ENCODE measurements around the gene GCN1. TPM values are rescaled to one million over a fixed set of nuclear protein-coding genes. Genes with fewer than 3 reads are reported as not detected.

Gene GCN1
- total RNA-seq, 2 donors from 2014 or later = 150 to 163 TPM

- Mint-ChIP-seq H3K27ac (peak overlapping the region; percentile 93), H3K27me3 (no peaks in the 10 kb centered on the region), H3K4me1 (peaks cover 60% of the 10 kb centered on the region), H3K4me3 (no peak overlapping the region), H3K36me3 (ENCODE audit: low read depth) (no peaks in the 10 kb centered on the region)
- ATAC-seq (no peak), DNase-seq (no peak)
- H3K9me3 ChIP-seq (ENCODE audit: control insufficient read depth, low read length, poor library complexity, severe bottlenecking) = no peaks in the 10 kb centered on the region
Measured at GRCh38 chr12:120235369-120236323, 41.1 kb upstream of the GCN1 start.

- DNase-seq (no peak), ATAC-seq (no peak)
- no peaks in the 10 kb centered on the region for H3K36me3 Mint-ChIP-seq (ENCODE audit: low read depth)
- no peaks in the 10 kb centered on the region for H3K9me3 ChIP-seq (ENCODE audit: control insufficient read depth, low read length, poor library complexity, severe bottlenecking)
- peaks cover 60% of the 10 kb centered on the region for H3K4me1 Mint-ChIP-seq
- no peak overlapping the region for H3K4me3 Mint-ChIP-seq
- no peaks in the 10 kb centered on the region for H3K27me3 Mint-ChIP-seq
- H3K27ac Mint-ChIP-seq = peak overlapping the region; percentile 93
Measured at GRCh38 chr12:120234643-120235368, 40.3 kb upstream of the GCN1 start.

DNA sequence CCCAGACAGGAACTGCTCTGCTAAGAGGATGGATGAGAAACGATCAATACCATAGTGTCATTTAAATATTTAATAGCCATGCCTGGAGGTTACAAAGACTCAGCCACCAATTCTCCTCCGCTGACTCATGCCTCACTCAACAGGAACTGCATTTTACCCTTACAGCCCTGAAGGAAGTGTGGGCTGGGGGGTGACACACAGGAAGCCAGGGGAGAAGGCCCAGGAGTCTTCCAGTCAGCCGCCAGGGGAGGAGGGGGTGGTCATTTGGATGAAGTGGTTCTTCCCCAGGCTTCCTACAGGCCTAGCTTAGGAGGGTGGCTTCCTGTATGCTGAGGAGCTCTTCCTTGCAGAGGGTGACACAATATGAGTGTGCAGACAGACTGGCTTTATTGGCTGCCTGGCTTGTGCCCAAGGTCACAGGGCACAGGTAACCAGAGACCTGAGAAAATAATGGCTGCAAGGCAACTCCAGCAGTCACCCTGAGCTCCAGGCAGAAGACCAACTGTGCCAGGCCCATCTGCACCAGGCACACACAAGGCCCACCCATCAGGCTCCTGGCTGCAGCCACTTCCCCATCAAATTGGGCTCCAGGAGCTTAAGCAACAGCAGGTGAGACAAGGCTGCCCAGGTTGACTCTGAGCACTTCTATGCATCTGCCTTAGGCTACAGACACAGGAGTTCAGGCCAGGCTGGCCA, 36.9 kb upstream of the GCN1 start:
- Mint-ChIP-seq H3K27me3 (no peaks in the 10 kb centered on the region), H3K4me1 (peaks cover 64% of the 10 kb centered on the region), H3K27ac (peak overlapping the region; percentile 93), H3K4me3 (peak overlapping the region; percentile 86), H3K36me3 (ENCODE audit: low read depth) (no peaks in the 10 kb centered on the region)
- DNase-seq (peak in 2 of 3 donors; percentile 31 to 65), ATAC-seq (peak; percentile 69)
- no peaks in the 10 kb centered on the region for H3K9me3 ChIP-seq (ENCODE audit: control insufficient read depth, low read length, poor library complexity, severe bottlenecking)

- no peaks in the 10 kb centered on the region for H3K36me3 Mint-ChIP-seq (ENCODE audit: low read depth)
- peaks cover 64% of the 10 kb centered on the region for H3K4me1 Mint-ChIP-seq
- ATAC-seq = no peak
- H3K27me3 Mint-ChIP-seq = no peaks in the 10 kb centered on the region
- no peak for DNase-seq
- no peaks in the 10 kb centered on the region for H3K9me3 ChIP-seq (ENCODE audit: control insufficient read depth, low read length, poor library complexity, severe bottlenecking)
- H3K27ac Mint-ChIP-seq = peak overlapping the region; percentile 93
- H3K4me3 Mint-ChIP-seq = peak overlapping the region; percentile 86
Measured at GRCh38 chr12:120230974-120231315, 36.4 kb upstream of the GCN1 start.

DNA sequence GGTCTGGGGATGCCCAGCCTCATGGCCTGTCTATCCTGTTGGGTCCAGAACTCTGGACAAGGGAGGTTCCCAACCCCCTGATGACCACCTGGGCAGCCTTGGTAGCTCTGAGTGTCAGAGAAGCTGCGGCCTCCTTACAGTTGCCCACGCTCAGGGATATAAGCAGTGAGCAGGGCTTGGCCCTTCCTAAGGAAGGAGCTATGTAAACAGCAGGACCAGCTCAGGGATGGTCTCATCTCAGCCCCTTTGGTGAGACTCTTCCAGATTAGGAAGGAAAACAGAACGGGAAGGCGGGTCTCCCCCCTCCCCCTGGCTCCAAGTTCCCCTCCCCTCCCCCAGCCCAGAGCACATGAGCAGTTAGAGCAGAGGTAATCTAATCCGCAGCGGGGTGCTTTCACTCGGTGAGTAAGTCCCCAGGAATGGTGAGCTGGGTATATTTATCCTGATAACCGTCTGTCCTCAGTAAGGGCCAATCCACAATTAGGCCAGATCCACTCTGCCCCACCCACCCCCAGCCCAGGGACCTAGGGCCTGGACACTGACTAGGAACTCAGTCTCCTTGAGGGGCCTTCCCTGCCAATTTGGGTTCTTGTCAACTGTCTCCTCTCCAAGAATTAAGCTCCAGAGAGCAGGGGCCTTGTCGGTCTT, 35.9 kb upstream of the GCN1 start:
- DNase-seq (no peak), ATAC-seq (no peak)
- no peaks in the 10 kb centered on the region for H3K27me3 Mint-ChIP-seq
- no peaks in the 10 kb centered on the region for H3K36me3 Mint-ChIP-seq (ENCODE audit: low read depth)
- H3K4me1 Mint-ChIP-seq = peaks cover 63% of the 10 kb centered on the region
- H3K9me3 ChIP-seq (ENCODE audit: control insufficient read depth, low read length, poor library complexity, severe bottlenecking) = no peaks in the 10 kb centered on the region
- H3K27ac Mint-ChIP-seq = peak overlapping the region; percentile 93
- no peak overlapping the region for H3K4me3 Mint-ChIP-seq

DNA sequence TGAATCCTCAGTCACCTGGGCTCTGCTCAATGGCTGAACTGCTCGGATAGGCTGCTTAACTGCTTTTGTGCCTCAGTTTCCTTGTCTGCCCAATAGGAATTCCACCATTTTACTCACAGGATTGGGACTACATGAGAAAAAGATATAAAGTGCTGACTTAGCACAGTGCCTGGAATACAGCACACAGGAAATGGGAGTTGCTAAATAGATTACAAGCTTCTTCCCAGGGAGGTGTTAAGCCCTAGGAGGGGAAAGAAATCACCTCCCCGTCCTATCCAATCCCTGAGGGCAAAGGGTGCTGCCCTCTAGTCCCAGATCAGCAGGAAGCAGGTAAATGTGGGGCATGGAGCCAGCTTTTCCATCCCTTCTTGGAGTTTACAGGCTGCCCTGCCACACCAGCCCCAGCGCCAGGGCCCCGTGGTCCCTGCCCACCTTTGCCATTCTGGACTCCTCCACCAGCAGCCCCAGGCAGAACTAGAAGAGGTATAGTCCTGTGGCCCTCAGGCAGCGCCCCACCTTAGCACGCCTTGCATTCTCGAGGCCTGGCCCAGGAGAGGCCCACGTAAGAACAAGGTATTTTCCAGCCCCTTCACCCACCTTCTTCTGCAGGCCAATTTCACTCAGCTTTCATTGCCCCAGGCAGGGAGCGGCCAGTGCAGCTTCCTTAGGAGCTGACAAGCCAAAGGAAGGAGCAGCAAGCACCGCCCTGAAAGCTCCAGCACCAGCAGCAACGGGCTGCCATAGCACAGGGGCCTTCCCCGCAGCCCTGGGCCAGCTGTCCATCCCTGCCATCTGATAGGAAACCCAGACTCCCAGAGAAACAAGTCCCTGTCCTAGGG, 35.2 kb upstream of the GCN1 start:
- H3K27me3 Mint-ChIP-seq = no peaks in the 10 kb centered on the region
- no peaks in the 10 kb centered on the region for H3K9me3 ChIP-seq (ENCODE audit: control insufficient read depth, low read length, poor library complexity, severe bottlenecking)
- H3K4me3 Mint-ChIP-seq = peak overlapping the region; percentile 85
- ATAC-seq (no peak), DNase-seq (no peak)
- no peaks in the 10 kb centered on the region for H3K36me3 Mint-ChIP-seq (ENCODE audit: low read depth)
- H3K4me1 Mint-ChIP-seq = peaks cover 64% of the 10 kb centered on the region
- peak overlapping the region; percentile 93 for H3K27ac Mint-ChIP-seq

- Mint-ChIP-seq H3K4me1 (peaks cover 58% of the 10 kb centered on the region), H3K27me3 (no peaks in the 10 kb centered on the region), H3K36me3 (ENCODE audit: low read depth) (no peaks in the 10 kb centered on the region), H3K4me3 (peak overlapping the region; percentile 85), H3K27ac (peak overlapping the region; percentile 93)
- no peak for DNase-seq
- no peaks in the 10 kb centered on the region for H3K9me3 ChIP-seq (ENCODE audit: control insufficient read depth, low read length, poor library complexity, severe bottlenecking)
- no peak for ATAC-seq
Measured at GRCh38 chr12:120229071-120229486, 34.6 kb upstream of the GCN1 start.

GRCh38 chr12:120228291-120229070, 34.0 kb upstream of the GCN1 start:
- DNase-seq (peak; percentile 77 to 86 (median 77)), ATAC-seq (peak; percentile 82)
- Mint-ChIP-seq H3K4me1 (peaks cover 52% of the 10 kb centered on the region), H3K36me3 (ENCODE audit: low read depth) (no peaks in the 10 kb centered on the region), H3K27me3 (no peaks in the 10 kb centered on the region), H3K27ac (peak overlapping the region; percentile 93), H3K4me3 (peak overlapping the region; percentile 85)
- H3K9me3 ChIP-seq (ENCODE audit: control insufficient read depth, low read length, poor library complexity, severe bottlenecking) = no peaks in the 10 kb centered on the region

DNA sequence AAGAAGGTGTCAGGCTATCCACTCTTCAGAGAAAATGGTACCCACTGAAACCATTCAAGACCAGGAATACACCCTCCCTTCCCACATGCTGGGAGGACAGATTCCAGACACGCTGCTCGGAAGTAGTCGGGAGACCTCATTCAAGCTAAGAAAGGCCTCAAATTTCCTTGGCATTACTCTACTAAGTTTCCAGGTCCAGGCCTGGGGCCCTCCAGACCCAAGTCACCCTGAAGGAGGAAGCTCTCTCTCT, 33.5 kb upstream of the GCN1 start:
- Mint-ChIP-seq H3K27ac (peak overlapping the region; percentile 93), H3K4me1 (peaks cover 47% of the 10 kb centered on the region), H3K36me3 (ENCODE audit: low read depth) (no peaks in the 10 kb centered on the region), H3K27me3 (no peaks in the 10 kb centered on the region), H3K4me3 (peak overlapping the region; percentile 85)
- H3K9me3 ChIP-seq (ENCODE audit: control insufficient read depth, low read length, poor library complexity, severe bottlenecking) = no peaks in the 10 kb centered on the region
- DNase-seq (no peak), ATAC-seq (peak; percentile 3)

DNA sequence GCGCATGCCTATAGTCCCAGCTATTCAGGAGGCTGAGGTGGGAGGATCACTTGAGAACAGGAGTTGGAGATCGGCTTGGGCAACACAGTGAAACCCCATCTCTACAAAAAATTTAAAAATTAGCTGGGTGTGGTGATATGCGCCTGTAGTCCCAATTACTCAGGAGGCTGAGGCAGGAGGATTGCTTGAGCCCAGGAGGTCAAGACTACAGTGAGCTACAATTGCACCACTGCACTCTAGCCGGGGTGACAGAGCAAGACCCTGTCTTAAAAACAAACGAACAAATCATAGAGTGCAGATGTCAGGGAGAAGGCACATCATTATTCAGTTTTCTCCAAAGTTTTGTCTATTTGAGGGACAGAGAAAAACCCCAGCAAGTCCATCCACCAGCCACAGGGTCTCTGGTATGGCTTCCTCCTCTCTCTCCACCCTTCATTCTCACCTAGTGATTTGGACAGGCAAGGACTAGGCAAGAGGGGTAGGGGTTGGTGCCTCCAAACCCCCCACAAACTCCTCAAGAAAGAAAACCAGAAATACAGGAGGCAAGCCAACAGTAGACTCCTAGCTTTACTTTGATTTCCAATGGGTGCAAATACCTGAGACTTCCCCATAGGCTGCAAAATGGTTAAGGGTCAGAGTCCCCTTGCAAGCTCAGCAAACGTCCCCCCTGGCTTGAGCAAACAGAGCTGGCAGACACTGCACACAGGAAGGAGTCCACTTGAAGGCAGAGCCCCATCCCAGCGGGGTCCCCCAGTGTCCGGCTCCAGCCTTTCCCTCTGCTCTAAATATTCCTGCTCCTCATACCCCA, 32.9 kb upstream of the GCN1 start:
- H3K27me3 Mint-ChIP-seq = no peaks in the 10 kb centered on the region
- ATAC-seq (no peak), DNase-seq (no peak)
- H3K27ac Mint-ChIP-seq = peak overlapping the region; percentile 8
- no peaks in the 10 kb centered on the region for H3K9me3 ChIP-seq (ENCODE audit: control insufficient read depth, low read length, poor library complexity, severe bottlenecking)
- H3K36me3 Mint-ChIP-seq (ENCODE audit: low read depth) = peaks cover 3% of the 10 kb centered on the region
- peaks cover 43% of the 10 kb centered on the region for H3K4me1 Mint-ChIP-seq
- peak overlapping the region; percentile 85 for H3K4me3 Mint-ChIP-seq

GRCh38 chr12:120225852-120226640, 31.5 kb upstream of the GCN1 start:
- H3K9me3 ChIP-seq (ENCODE audit: control insufficient read depth, low read length, poor library complexity, severe bottlenecking) = no peaks in the 10 kb centered on the region
- Mint-ChIP-seq H3K27ac (peak overlapping the region; percentile 86), H3K4me3 (peak overlapping the region; percentile 19), H3K36me3 (ENCODE audit: low read depth) (peaks cover 3% of the 10 kb centered on the region), H3K4me1 (peaks cover 29% of the 10 kb centered on the region), H3K27me3 (no peaks in the 10 kb centered on the region)
- ATAC-seq = peak; percentile 17
- no peak for DNase-seq

Measured in T-helper 17 cell (primary cell).